ENCODE measurements around the gene ZNF580.

ZNF580 gene

DNA sequence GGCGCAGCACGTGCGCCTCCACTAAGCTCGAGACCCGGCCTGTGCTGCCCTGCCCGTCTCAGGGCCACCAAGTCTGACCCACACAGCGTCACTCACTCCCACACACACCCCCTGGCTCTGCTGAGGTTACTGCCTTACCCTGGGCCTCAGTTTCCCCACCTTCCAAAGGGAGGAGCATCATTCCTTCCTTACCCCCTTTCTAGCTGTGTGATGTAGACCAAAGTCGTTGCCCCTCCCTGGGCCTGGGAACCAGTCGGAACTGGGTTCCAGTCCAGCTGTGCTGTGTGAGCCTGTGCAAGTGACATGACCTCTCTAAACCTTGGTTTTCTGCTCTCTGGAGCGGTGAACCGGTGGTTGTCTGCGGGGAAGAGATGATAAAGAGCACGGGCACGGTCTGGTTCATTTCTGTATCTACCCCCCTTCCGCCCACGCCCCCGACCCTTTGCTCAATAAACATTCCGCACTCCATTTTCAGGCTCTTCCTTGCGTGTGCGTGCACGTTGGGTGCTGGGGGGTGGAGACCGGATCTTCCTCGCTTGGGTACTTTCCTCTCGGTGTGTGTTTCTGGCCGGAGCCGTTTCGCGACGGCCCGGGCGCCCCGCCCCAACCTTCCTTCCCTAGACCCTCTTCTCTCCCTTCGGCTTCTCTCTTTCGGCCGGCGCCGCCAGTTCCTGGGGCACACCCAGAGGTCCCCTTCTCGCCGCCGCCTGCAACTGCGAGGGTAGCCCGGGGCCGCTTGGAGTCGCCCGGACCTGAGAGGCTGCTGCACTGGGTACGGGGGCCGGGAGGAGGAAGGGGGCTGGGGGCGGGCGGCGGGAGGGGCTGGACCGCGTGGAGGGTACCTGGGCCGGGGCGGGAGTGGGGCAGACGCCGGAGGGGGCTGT is 2.4 kb downstream of the ZNF580 start, which contains the start of gene ZNF581:
ZNF581 (plus strand) TSS at position 647 of the 884 bp plus-strand sequence. CDS start 923 bp downstream, outside the sequence.
- Mint-ChIP-seq H3K9me3 (peaks cover 3% of the 10 kb centered on the region), H3K4me3 (peak within 1 kb of the TSS; percentile 87), H3K27ac (peak within 1 kb of the TSS; percentile 99), H3K36me3 (ENCODE audit: low read depth) (peaks cover 79% of the 10 kb centered on the region), H3K4me1 (ENCODE audit: low read depth) (peaks cover 56% of the 10 kb centered on the region), H3K27me3 (no peaks in the 10 kb centered on the region)
- peak; percentile 92 for DNase-seq

DNA sequence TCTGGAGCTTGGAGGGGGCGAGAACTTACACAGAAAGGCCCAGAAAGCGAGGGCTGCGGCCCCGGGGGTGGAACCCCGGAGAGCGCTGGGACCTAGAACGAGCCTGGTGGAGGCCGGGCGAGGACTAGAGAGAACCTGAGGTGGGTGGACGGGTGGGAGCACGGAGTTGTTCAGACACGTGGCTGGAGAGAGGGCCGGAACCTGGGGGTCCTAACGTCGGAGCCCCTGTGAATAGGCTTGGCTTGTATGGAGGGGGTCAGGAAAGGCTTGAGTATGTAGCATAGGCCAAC is 3.0 kb downstream of the ZNF580 start:
- H3K4me1 Mint-ChIP-seq (ENCODE audit: low read depth): peaks cover 56% of the 10 kb centered on the region
- DNase-seq: no peak
- no peaks in the 10 kb centered on the region for H3K27me3 Mint-ChIP-seq
- H3K4me3 Mint-ChIP-seq: peak overlapping the region; percentile 87
- H3K27ac Mint-ChIP-seq: peak overlapping the region; percentile 99
- peaks cover 76% of the 10 kb centered on the region for H3K36me3 Mint-ChIP-seq (ENCODE audit: low read depth)
- H3K9me3 Mint-ChIP-seq: peaks cover 3% of the 10 kb centered on the region

DNA sequence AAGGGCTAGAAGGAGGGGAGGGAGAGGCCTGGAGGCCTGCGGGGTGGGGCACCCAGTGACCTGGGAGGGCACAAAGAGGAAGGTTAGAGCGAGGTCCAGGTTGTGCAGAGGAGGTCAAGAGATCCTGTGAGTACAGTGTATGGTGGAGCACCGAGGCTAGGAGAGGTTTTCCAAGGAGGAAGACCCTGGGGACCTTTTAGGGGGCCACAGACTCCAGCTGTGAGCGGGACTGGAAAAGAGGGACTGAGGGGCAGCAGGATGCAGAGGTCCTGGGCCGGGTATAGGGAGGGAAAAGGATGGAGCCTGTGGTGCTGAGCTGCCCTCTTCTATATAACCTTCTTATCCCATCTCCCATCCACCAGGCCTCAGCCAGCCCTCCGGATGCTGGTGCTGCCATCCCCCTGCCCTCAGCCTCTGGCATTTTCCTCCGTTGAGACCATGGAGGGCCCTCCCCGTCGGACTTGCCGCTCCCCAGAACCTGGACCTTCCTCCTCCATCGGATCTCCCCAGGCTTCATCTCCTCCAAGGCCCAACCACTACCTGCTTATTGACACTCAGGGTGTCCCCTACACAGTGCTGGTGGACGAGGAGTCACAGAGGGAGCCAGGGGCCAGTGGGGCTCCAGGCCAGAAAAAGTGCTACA is 3.5 kb downstream of the ZNF580 start:
- H3K4me3 Mint-ChIP-seq: peak overlapping the region; percentile 87
- peaks cover 71% of the 10 kb centered on the region for H3K36me3 Mint-ChIP-seq (ENCODE audit: low read depth)
- H3K27me3 Mint-ChIP-seq: no peaks in the 10 kb centered on the region
- peaks cover 56% of the 10 kb centered on the region for H3K4me1 Mint-ChIP-seq (ENCODE audit: low read depth)
- DNase-seq: no peak
- peak overlapping the region; percentile 99 for H3K27ac Mint-ChIP-seq
- no peaks in the 10 kb centered on the region for H3K9me3 Mint-ChIP-seq

DNA sequence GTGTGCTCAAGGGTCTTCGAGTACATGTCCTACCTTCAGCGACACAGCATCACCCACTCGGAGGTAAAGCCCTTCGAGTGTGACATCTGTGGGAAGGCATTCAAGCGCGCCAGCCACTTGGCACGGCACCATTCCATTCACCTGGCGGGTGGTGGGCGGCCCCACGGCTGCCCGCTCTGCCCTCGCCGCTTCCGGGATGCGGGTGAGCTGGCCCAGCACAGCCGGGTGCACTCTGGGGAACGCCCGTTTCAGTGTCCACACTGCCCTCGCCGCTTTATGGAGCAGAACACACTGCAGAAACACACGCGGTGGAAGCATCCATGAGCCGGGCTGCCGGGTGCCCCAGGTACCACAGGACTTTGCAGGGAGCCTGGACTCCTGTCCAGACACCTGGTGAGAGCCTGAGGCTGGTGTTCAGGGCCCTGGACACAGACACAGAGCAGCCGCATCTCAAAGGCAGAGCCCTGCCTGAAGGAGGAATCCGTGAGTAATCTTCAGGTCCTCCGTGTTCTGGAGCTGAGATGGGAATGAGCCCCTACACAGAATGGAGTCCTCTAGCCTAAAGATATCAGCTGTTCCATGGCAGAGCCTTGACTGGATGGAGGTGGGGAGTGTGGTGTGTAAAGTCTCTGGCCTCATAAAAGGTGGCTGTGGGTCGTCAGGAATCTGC is 4.2 kb downstream of the ZNF580 start:
- Mint-ChIP-seq H3K4me1 (ENCODE audit: low read depth) (peaks cover 57% of the 10 kb centered on the region), H3K4me3 (peak overlapping the region; percentile 87), H3K27ac (peak overlapping the region; percentile 99), H3K36me3 (ENCODE audit: low read depth) (peaks cover 68% of the 10 kb centered on the region), H3K9me3 (no peaks in the 10 kb centered on the region), H3K27me3 (no peaks in the 10 kb centered on the region)
- no peak for DNase-seq

DNA sequence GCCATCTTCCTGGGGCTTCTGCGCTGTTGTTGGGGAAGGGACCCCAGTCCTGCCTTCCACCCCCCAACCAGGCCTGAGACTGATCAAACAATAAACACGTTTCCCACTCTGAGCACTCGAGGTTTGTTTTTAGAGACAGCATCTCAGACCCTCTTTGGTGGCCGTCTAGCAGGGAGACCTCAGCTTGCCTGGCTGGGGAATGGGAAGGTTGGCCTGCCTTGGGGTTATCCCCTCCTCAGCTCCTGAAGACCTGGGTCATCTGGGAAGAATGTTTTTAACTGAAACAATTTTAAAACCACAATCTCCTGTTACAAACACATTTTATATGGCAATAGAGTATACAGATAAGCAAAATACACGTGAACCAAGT is 4.7 kb downstream of the ZNF580 start:
- H3K36me3 Mint-ChIP-seq (ENCODE audit: low read depth): peaks cover 64% of the 10 kb centered on the region
- H3K27ac Mint-ChIP-seq: peak overlapping the region; percentile 99
- peak overlapping the region; percentile 87 for H3K4me3 Mint-ChIP-seq
- peaks cover 57% of the 10 kb centered on the region for H3K4me1 Mint-ChIP-seq (ENCODE audit: low read depth)
- no peak for DNase-seq
- H3K9me3 Mint-ChIP-seq: no peaks in the 10 kb centered on the region
- no peaks in the 10 kb centered on the region for H3K27me3 Mint-ChIP-seq

DNA sequence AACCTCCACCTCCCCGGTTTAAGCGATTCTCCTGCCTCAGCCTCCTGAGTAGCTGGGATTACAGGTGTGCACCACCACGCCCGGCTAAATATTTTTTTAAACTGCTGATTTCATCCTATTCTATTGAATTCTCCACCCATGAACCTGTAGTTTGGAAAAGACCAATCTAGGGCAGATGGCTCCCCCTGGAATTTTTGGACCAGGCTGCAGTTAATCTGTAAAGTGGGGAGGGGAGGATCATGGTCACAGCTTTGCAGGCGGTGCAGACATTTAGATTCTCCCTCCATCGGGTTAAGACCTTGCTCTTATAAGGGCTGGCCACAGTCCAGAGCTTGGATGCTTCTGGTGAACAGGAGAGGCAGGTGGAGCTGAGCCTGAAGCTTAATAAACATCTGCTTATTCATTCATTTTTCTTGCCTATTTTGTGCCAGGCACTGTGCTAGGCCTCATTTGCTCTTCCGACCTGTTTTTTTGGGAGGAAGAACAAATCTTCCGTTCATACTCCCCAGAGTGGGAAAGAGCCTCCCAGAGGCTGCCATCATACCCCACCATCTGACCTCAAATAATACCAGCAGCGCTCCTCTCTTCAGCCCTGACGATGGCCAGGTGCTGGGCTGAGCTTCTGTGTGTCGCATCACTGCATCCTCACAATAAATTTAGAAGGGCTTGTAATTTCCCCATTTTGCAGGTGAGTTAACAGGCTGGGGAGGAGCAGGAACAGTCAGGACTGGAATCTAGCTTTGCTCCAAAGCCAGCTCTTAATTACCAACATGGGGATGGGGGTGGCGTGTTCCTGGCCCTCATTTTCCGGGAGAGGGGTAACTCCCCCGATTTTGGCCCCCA is 6.3 kb downstream of the ZNF580 start:
- peak overlapping the region; percentile 80 for H3K4me3 Mint-ChIP-seq
- DNase-seq: no peak
- peaks cover 62% of the 10 kb centered on the region for H3K36me3 Mint-ChIP-seq (ENCODE audit: low read depth)
- peak overlapping the region; percentile 90 for H3K27ac Mint-ChIP-seq
- peaks cover 59% of the 10 kb centered on the region for H3K4me1 Mint-ChIP-seq (ENCODE audit: low read depth)
- H3K9me3 Mint-ChIP-seq: no peaks in the 10 kb centered on the region
- no peaks in the 10 kb centered on the region for H3K27me3 Mint-ChIP-seq

DNA sequence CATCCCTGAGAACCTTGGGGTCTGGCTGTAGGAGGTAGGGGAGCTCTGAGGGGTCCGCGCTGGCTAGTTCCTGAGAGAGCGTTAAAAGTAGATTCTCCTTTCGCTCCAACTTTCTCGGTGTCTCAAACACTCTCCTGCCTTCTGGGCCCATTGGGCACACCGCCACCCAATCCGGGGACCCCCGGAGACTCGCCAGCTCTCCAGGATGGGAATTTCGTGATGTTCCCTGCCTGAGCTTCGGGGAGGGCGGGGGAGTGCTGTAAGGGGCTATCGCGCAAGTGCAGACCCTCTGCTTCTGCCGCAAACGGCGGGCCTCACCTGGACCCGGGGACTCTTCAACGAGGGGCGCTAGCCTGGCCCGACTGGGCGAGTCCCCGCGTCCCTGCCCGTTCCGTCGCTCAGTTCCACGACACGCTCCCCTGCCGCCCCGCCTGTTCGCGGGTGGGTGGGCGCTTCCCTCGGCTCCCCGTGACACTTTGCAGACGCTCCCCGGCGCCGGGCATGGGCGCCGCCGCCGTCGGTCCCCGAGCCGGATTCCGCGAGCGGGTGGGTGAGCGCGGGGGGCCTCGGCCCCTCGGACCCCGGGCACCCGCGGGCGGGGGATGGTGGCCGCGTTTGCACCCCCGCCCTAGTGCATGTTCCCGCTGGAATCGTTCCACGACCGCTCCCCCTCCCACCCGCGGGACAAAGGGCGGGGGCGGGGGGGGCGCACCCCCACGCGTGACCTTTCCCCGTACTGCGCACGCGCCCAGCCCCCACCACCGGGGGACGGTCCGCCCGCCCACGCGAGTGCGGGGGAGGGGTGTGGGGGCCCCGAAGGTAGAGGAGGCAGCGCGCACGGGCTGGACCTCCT is 7.2 kb downstream of the ZNF580 start, which contains the start of gene CCDC106:
CCDC106 (plus strand) TSS at position 481 of the 853 bp plus-strand sequence. CDS start 835 bp downstream, outside the sequence.
- no peaks in the 10 kb centered on the region for H3K27me3 Mint-ChIP-seq
- peak; percentile 75 for DNase-seq

DNA sequence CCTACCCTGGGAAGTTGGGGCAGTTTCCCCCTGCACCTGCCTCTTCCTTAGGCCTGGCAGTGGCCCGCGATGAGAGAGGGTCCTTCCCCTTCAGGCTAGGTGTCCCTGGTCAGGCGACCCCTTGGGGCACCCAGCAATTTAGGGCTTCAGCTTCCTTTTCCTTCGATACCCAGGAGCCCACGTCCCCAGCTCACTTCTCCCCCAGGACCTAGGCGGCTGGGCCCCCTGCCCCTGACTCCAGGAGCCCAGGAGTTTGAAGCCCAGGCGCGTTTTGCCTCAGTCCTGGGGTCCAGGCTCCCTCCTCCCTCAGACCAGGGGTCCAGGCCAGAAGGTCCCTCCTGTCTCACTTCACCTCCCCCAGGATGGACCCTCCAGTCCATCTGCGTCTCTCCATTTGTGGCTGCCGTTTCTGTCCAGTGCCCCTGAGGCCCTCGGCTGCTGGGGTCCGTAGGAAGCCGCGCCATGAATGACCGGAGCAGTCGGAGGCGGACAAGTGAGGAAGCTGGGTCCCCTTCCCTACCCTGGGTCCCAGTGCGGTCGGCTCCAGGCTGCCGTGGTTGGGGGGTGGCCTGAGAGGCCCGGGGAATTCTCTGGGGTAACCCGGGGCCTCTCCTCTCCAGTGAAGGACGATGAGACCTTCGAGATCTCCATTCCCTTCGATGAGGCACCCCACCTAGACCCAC is 7.9 kb downstream of the ZNF580 start:
- peak overlapping the region; percentile 80 for H3K27ac Mint-ChIP-seq
- H3K4me1 Mint-ChIP-seq (ENCODE audit: low read depth): peaks cover 54% of the 10 kb centered on the region
- no peaks in the 10 kb centered on the region for H3K9me3 Mint-ChIP-seq
- H3K27me3 Mint-ChIP-seq: no peaks in the 10 kb centered on the region
- H3K4me3 Mint-ChIP-seq: peak overlapping the region; percentile 74
- H3K36me3 Mint-ChIP-seq (ENCODE audit: low read depth): peaks cover 57% of the 10 kb centered on the region
- DNase-seq: no peak

More for the DNA sequence above, 7.2 kb downstream of the ZNF580 start, which contains the start of gene CCDC106:
- Mint-ChIP-seq H3K27ac (peak within 1 kb of the TSS; percentile 90), H3K36me3 (ENCODE audit: low read depth) (peaks cover 63% of the 10 kb centered on the region), H3K4me3 (peak within 1 kb of the TSS; percentile 80), H3K9me3 (no peaks in the 10 kb centered on the region), H3K4me1 (ENCODE audit: low read depth) (peaks cover 57% of the 10 kb centered on the region)

DNA sequence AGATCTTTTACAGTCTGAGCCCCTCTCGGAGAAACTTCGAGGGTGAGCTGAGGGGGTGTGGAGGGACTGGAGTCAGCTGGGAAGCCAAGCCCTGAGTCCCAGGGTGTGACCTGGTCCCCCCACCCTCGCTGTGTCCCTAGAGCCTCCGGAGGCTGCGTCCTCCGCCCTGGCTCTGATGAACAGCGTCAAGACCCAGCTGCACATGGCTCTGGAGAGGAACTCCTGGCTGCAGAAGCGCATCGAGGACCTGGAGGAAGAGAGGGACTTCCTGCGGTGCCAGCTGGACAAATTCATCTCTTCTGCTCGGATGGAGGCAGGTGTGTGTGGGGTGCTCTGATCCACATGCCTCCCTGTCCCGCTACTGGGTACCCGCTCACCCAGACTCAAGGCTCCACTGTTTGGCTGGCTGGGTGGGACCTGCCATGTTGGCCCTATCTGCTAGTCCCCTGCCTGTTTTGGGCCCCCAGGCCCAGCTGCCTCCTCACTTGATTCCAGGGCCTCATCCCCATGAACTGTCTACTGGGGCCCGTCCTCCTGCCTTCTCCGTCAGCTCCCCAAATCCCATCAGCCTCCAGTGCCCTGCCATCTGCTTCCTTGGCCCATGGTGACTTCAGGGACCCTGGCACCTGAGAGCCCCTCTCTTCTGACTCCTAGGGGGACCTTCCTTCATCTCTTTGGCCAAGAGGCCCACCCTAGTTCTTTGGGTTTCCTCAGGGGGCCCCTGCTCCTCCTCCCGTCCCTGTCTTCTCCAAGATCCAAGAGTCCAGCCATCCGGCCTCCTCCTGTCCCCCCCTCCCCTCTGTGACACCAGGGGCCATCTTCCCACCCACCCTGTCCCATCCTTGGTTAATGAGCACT is 8.7 kb downstream of the ZNF580 start:
- peaks cover 53% of the 10 kb centered on the region for H3K4me1 Mint-ChIP-seq (ENCODE audit: low read depth)
- peak overlapping the region; percentile 74 for H3K4me3 Mint-ChIP-seq

DNA sequence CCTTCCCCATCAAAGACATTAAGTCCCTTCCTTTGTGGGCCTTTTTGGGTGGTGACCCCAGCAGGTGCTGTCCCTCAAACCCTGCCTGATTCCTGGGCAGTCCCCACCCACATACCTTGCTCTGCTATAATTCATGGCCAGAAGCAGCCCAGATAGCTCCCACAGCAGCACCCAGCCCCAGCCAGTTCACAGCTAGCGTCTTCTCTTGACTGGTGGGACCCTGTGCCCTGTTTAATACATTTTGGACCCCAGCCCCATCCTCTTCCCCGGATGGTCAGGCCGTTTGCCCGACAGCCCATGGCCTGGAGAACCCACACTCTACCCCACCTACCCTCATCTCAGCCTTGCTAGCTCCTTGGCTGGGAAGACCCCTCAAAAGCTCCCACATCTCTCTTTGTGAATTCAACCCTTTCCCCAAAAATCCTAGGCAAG is 9.3 kb downstream of the ZNF580 start:
- H3K4me1 Mint-ChIP-seq (ENCODE audit: low read depth): peaks cover 48% of the 10 kb centered on the region
- H3K4me3 Mint-ChIP-seq: peak overlapping the region; percentile 33
- H3K36me3 Mint-ChIP-seq (ENCODE audit: low read depth): peaks cover 51% of the 10 kb centered on the region

More for the DNA sequence above, 8.7 kb downstream of the ZNF580 start:
- no peak for DNase-seq
- Mint-ChIP-seq H3K9me3 (no peaks in the 10 kb centered on the region), H3K27ac (peak overlapping the region; percentile 72), H3K36me3 (ENCODE audit: low read depth) (peaks cover 56% of the 10 kb centered on the region), H3K27me3 (no peaks in the 10 kb centered on the region)

DNA sequence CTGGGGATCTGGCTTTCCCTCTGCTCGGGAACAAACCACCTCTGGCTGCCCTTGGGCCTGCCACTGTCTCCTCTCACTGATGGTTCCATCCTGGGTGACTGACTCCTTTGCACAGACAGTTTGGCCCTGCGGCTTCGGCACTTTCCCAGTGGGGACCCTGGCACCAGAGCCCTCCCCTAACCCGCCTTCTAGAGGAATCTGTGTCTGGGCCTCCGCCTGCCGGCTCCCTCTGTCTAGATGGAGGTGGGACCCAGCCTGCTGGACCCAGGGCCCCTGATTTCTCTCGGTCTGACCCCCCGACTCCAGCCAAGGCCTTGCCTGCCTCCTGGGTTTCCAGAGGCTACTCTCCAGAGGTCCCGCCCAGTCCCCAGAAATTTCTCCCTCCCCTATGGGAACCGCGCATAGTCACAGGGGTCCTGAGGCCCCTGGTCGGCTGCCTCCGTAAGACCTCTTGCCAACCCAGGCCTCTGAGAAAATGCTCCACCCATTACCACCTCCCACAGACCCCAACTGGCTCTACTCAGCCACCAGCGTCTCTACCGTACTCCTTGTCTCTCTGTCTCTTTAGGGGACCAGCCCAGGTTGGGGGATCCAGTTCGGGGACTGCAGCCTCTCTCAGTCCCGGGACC is 9.9 kb downstream of the ZNF580 start:
- Mint-ChIP-seq H3K36me3 (ENCODE audit: low read depth) (peaks cover 50% of the 10 kb centered on the region), H3K4me3 (peak overlapping the region; percentile 33), H3K27ac (peak overlapping the region; percentile 64), H3K27me3 (no peaks in the 10 kb centered on the region), H3K4me1 (ENCODE audit: low read depth) (peaks cover 43% of the 10 kb centered on the region), H3K9me3 (no peaks in the 10 kb centered on the region)
- DNase-seq: no peak

More for the DNA sequence above, 9.3 kb downstream of the ZNF580 start:
- H3K9me3 Mint-ChIP-seq: no peaks in the 10 kb centered on the region
- DNase-seq: no peak
- no peaks in the 10 kb centered on the region for H3K27me3 Mint-ChIP-seq
- peak overlapping the region; percentile 64 for H3K27ac Mint-ChIP-seq

DNA sequence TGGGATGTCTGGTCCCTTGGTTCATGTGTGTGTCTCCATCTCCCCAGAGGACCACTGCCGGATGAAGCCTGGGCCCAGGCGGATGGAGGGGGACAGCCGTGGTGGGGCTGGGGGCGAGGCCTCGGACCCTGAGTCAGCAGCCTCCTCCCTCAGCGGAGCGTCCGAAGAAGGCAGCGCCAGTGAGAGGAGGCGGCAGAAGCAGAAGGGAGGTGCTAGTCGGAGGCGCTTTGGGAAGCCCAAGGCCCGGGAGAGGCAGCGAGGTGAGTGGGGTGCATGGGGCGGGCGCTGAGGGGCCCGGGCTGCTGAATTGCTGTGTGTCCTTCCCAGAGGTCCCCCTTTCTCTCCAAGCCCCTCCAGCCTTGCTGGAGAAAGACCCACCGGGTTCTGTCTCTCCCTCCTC is 10.4 kb downstream of the ZNF580 start:
- Mint-ChIP-seq H3K4me1 (ENCODE audit: low read depth) (peaks cover 41% of the 10 kb centered on the region), H3K9me3 (no peaks in the 10 kb centered on the region), H3K27ac (peak overlapping the region; percentile 64), H3K4me3 (no peak overlapping the region), H3K36me3 (ENCODE audit: low read depth) (peaks cover 51% of the 10 kb centered on the region), H3K27me3 (no peaks in the 10 kb centered on the region)
- DNase-seq: no peak
